ENCODE results near the gene ATF2.

Gene ATF2

DNA sequence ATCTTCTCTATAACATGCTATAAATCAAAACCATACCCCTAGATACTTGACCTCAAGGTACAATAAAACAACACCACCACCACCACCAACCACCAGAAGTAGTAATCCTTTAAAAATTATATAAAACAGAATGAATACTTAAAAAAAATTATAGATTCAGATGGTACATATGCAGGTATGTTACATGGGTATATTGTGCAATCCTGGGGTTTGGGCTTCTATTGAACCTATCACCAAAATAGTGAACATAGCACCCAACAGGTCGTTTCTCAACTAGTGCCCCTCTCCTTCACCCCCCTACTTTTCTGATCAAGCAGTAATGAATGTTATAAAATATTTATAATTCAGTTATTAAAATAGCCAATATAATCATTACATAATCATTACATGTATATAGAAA is 91.7 kb downstream of the ATF2 start:
- DNase-seq (ENCODE audit: low read depth in 2 of 2) = no peak
- no peak overlapping the region for H3K4me3 ChIP-seq (replicated peaks in 1 of 2; ENCODE audit: low read depth in 2 of 2, low read length in 2 of 2)
- TF ChIP-seq, protein P1, sequence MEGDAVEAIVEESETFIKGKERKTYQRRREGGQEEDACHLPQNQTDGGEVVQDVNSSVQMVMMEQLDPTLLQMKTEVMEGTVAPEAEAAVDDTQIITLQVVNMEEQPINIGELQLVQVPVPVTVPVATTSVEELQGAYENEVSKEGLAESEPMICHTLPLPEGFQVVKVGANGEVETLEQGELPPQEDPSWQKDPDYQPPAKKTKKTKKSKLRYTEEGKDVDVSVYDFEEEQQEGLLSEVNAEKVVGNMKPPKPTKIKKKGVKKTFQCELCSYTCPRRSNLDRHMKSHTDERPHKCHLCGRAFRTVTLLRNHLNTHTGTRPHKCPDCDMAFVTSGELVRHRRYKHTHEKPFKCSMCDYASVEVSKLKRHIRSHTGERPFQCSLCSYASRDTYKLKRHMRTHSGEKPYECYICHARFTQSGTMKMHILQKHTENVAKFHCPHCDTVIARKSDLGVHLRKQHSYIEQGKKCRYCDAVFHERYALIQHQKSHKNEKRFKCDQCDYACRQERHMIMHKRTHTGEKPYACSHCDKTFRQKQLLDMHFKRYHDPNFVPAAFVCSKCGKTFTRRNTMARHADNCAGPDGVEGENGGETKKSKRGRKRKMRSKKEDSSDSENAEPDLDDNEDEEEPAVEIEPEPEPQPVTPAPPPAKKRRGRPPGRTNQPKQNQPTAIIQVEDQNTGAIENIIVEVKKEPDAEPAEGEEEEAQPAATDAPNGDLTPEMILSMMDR (IDR thresholded peaks at IDR 0.05; ENCODE audit: low read depth, low read length) = no peak

DNA sequence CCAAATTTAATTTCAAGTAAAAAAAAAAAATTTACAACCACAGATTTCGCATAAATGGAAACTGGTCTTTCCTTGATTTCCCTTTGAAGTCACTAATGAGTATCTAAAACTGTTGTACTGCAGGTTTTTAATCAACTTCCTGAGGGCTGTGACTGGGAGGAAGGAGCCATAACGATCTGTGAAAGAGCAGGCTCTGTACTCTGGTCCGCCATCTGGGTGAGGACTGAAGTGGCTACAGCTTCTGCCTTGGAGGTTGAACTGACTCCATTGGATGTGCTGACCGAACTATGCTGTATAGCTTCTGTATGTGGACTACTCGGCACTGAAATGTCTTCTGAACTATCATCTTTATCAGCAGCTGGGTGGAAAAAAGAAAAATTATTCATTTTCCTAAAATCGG is 93.5 kb downstream of the ATF2 start:
- TF ChIP-seq, protein P1 (IDR thresholded peaks at IDR 0.05; ENCODE audit: low read depth, low read length) = no peak
- DNase-seq (ENCODE audit: low read depth in 2 of 2) = no peak
- H3K4me3 ChIP-seq (replicated peaks in 1 of 2; ENCODE audit: low read depth in 2 of 2, low read length in 2 of 2) = no peak overlapping the region

DNA sequence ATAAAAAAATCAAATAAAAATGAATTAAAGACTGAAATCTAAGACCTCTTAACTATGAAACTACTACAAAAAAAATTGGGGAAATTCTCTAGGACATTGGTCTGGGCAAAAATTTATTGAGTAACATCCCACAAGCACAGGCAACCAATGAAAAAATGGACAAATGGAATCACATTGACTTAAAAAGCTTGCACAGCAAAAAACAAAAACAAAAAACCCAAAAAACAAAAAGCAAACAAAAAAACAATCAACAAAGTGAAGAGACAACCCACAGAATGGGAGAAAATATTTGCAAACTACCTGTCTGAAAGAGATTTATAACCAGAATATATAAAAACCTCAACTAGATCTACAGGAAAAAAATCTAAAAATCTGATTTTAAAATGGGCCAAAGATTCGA is 99.5 kb downstream of the ATF2 start:
- no peak overlapping the region for H3K4me3 ChIP-seq (replicated peaks in 1 of 2; ENCODE audit: low read depth in 2 of 2, low read length in 2 of 2)
- TF ChIP-seq, protein P1 (IDR thresholded peaks at IDR 0.05; ENCODE audit: low read depth, low read length) = no peak
- no peak for DNase-seq (ENCODE audit: low read depth in 2 of 2)

DNA sequence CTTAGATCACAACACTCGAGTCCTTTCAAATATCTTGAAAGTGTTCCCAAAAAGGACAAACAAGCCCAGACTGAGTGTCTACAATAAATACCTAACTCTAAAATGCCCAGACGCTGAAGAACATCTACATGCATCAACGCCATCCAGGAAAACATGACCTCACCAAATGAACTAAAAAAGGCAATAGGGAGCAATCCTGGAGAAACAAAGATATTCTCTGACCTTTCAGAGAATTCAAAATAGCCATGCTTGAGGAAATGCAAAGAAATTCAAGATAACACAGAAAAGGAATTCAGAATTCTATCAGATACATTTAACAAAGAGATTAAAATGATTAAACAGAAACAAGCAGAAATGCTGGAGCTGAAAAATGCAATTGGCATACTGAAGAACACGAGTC is 101.6 kb downstream of the ATF2 start:
- TF ChIP-seq, protein P1 (IDR thresholded peaks at IDR 0.05; ENCODE audit: low read depth, low read length) = no peak
- no peak overlapping the region for H3K4me3 ChIP-seq (replicated peaks in 1 of 2; ENCODE audit: low read depth in 2 of 2, low read length in 2 of 2)
- no peak for DNase-seq (ENCODE audit: low read depth in 2 of 2)

DNA sequence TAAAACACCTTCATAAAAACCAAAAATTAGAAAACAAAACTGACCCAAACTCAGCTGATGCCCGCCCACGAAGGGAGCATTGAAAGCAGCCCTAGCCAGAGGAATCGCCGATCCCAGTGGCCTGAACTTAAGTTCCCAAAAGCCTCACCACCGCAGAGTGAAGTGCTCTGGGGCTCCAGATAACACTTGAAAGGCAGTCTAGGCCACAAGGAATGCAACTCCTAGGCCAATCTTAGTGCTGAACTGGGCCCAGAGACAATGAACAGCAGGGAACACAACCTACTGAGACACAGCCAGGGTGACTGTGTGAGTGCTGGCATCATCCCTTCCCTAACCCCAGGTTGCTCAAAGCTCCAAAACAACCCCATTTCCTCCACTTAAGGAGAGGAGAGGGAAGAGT is 103.2 kb downstream of the ATF2 start:
- no peak overlapping the region for H3K4me3 ChIP-seq (replicated peaks in 1 of 2; ENCODE audit: low read depth in 2 of 2, low read length in 2 of 2)
- peak in 1 of 2 donors; percentile 16 for DNase-seq (ENCODE audit: low read depth in 2 of 2)
- TF ChIP-seq, protein P1 (IDR thresholded peaks at IDR 0.05; ENCODE audit: low read depth, low read length) = no peak

DNA sequence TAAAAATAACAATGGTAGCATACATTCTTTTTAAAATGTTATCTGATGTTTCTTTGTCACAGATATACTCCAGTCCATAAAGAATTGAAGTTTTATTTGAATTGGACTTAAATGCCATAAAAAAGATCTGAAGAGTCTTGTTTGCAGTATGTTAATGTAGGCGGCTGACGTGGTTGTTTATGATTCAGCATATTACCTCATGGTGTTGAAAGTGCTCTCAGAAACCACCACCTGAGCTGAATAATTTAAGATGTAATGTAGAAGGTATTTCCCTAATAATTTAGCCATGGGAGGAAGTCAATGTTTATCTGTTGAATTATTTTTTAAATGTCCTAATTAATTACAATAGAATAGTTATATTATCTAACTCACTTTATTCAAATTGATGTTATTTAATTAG is 104.3 kb downstream of the ATF2 start:
- peak in 1 of 2 donors; percentile 22 for DNase-seq (ENCODE audit: low read depth in 2 of 2)
- TF ChIP-seq, protein P1 (IDR thresholded peaks at IDR 0.05; ENCODE audit: low read depth, low read length) = no peak
- H3K4me3 ChIP-seq (replicated peaks in 1 of 2; ENCODE audit: low read depth in 2 of 2, low read length in 2 of 2) = no peak overlapping the region

Data from cardiac fibroblast (primary cell).